Caco-2 (cell line): Measurements from ENCODE around the gene PRCP. TPM values are rescaled to one million over a fixed set of nuclear protein-coding genes. Genes with fewer than 3 reads are reported as not detected.

ENCODE experiments used
- BruUV-seq: library from RNA; stranded (reverse); fragments of 400-500 nt; replicated peaks from 2 replicates; lab custom pipeline; 2021; lab: Mats Ljungman, UMichigan
- CTCF ChIA-PET: fragments of 300-600 bp; sonication (Branson Sonifier 250); formaldehyde crosslinking; loops from one replicate; lab custom pipeline; 2022; ENCODE audit warnings: antibody characterized with exemption; lab: Charles Lee
- POLR2A ChIA-PET: fragments of 300-600 bp; sonication (Branson Sonifier 250); formaldehyde crosslinking; loops from one replicate; lab custom pipeline; 2022; ENCODE audit warnings: antibody characterized with exemption; lab: Charles Lee
- DNase-seq, 2 experiments: peaks; one replicate each; pipeline versions ENCODE4 v3.0.0 to v3.0.0-alpha.2; 2020 to 2022
- H3K27me3 ChIP-seq: replicated peaks from 2 replicates; pipeline ENCODE4 v1.6.0; 2011; ENCODE audit warnings: low read length; ENCODE audit not compliant: control insufficient read depth, insufficient read depth
- H3K36me3 ChIP-seq: 2 replicates; pipeline ENCODE4 v1.5.1; 2011; ENCODE audit warnings: low read length; ENCODE audit not compliant: control insufficient read depth, insufficient read depth
- H3K4me1 ChIP-seq: fragments of 250-450 bp; sonication (Bioruptor Pico); 2 replicates; pipeline ENCODE4 v1.5.1; 2020; ENCODE audit warnings: mild to moderate bottlenecking
- H3K4me3 ChIP-seq: 2 replicates; pipeline ENCODE4 v1.5.1; 2011; ENCODE audit warnings: low read depth, mild to moderate bottlenecking, control low read depth, low read length
- H3K9me3 ChIP-seq: fragments of 250-450 bp; sonication (Bioruptor Pico); 2 replicates; pipeline ENCODE4 v1.5.1; 2020; ENCODE audit warnings: mild to moderate bottlenecking, moderate library complexity
- H3K27ac Mint-ChIP-seq: one replicate; pipeline ENCODE4 v1.8.0; 2022; ENCODE audit warnings: mixed read lengths; ENCODE audit not compliant: unreplicated experiment
- H3K27me3 Mint-ChIP-seq: one replicate; pipeline ENCODE4 v1.8.0; 2022; ENCODE audit warnings: mixed read lengths; ENCODE audit not compliant: insufficient read depth, unreplicated experiment
- H3K36me3 Mint-ChIP-seq: one replicate; pipeline ENCODE4 v1.8.0; 2022; ENCODE audit warnings: mild to moderate bottlenecking, mixed read lengths; ENCODE audit not compliant: insufficient read depth, unreplicated experiment
- H3K4me1 Mint-ChIP-seq: one replicate; pipeline ENCODE4 v1.8.0; 2022; ENCODE audit warnings: low read depth, mixed read lengths; ENCODE audit not compliant: unreplicated experiment
- H3K4me3 Mint-ChIP-seq: one replicate; pipeline ENCODE4 v1.8.0; 2022; ENCODE audit warnings: mild to moderate bottlenecking, moderate library complexity, mixed read lengths; ENCODE audit not compliant: unreplicated experiment
- H3K9me3 Mint-ChIP-seq: one replicate; pipeline ENCODE4 v1.8.0; 2022; ENCODE audit warnings: mixed read lengths; ENCODE audit not compliant: unreplicated experiment
- intact Hi-C: fragments of 100-400 bp; cut with micrococcal nuclease; formaldehyde crosslinking; loops from one replicate; pipeline ENCODE4 v1.10.0; 2022; ENCODE audit not compliant: unreplicated experiment
- total RNA-seq: library from RNA; stranded (reverse); gene quantifications from 2 replicates; pipeline ENCODE4 v1.2.3, GENCODE V29; 2022
- TF ChIP-seq, protein P1 (sequence below), 2 experiments: fragments of 200-600 bp in 1 of 2; IDR thresholded peaks; 1 replicate in 1 of 2; 2 replicates in 1 of 2; pipeline versions ENCODE4 v1.5.1 to v1.8.0; 2011 to 2022; ENCODE audit warnings: antibody characterized with exemption in 1 of 2, control low read depth in 1 of 2, inconsistent platforms in 1 of 2, low read depth in 1 of 2, low read length in 1 of 2, mild to moderate bottlenecking in 1 of 2, moderate library complexity in 1 of 2; ENCODE audit not compliant: insufficient read depth in 1 of 2, severe bottlenecking in 1 of 2, unreplicated experiment in 1 of 2

The PRCP gene
- total RNA-seq, 1 experiment from 2014 or later: 107 TPM

DNA sequence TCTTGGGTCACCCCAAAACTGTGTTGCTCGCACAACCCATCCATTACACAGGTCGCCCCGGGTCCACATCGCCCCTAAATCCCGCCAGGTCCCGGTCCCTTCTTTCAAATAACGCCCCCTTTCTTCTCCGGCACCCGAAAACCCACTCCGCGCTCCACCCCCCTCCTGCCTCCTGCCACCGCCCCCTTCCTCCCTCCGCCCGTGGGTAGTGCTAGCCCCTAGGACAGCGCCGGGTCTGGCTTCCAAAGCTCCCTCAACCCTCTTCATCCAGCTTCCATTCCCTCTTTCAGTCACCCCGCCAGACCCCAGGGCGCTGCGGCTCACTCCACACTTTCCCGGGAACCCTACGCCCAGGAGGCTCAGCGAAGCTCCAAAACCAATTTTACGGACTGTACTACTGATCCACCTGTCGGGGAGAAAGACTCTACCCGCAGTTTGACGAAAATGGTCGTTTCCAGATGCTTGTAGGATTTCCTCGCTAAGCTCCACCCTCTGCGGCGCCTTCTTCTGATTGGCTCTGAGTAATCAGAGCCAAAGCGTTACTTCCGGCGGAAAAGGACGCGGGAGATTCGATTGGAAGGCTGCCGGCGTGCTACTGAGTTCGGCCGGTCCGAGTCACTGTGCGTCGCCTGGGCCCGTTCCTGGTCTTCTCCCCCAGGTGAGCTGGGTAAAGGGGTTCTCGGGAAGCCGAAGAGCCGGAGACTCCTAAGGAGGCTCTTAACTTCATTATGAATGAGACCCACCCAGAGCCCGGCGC, 1.1 kb upstream of the PRCP start, which contains the start of gene DDIAS:
Gene DDIAS (plus strand): TSS at position 572 of the 757 bp plus-strand sequence. CDS start 13,003 bp downstream, outside the sequence.
- Mint-ChIP-seq H3K4me1 (peaks cover 34% of the 10 kb centered on the region), H3K27ac (peak within 1 kb of the TSS; percentile 95), H3K36me3 (peaks cover 23% of the 10 kb centered on the region), H3K9me3 (no peaks in the 10 kb centered on the region), H3K4me3 (peak within 1 kb of the TSS; percentile 93), H3K27me3 (no peaks in the 10 kb centered on the region)
- no TSS peak for BruUV-seq
- CTCF ChIA-PET: interaction anchor here (0.5 to 3.6 kb wide), 16 partner anchors 26 to 385 kb away, joined by 3 to 68 read pairs (median 8); partner anchors contain the start of genes CCDC90B, PCF11 and RAB30
- DNase-seq: peak; percentile 98 to 99
- intact Hi-C loops: loop anchor here (1.0 to 2.0 kb wide), 4 partner anchors 170 to 823 kb away; partner anchors contain the start of genes ANKRD42 and RAB30
- peaks cover 4% of the 10 kb centered on the region; the same call in 1 of the 2 replicates for H3K4me1 ChIP-seq
- peak within 1 kb of the TSS; percentile 63 for H3K4me3 ChIP-seq
- H3K9me3 ChIP-seq: no peaks in the 10 kb centered on the region
- H3K27me3 ChIP-seq: no peaks in the 10 kb centered on the region
- TF ChIP-seq, protein P1, sequence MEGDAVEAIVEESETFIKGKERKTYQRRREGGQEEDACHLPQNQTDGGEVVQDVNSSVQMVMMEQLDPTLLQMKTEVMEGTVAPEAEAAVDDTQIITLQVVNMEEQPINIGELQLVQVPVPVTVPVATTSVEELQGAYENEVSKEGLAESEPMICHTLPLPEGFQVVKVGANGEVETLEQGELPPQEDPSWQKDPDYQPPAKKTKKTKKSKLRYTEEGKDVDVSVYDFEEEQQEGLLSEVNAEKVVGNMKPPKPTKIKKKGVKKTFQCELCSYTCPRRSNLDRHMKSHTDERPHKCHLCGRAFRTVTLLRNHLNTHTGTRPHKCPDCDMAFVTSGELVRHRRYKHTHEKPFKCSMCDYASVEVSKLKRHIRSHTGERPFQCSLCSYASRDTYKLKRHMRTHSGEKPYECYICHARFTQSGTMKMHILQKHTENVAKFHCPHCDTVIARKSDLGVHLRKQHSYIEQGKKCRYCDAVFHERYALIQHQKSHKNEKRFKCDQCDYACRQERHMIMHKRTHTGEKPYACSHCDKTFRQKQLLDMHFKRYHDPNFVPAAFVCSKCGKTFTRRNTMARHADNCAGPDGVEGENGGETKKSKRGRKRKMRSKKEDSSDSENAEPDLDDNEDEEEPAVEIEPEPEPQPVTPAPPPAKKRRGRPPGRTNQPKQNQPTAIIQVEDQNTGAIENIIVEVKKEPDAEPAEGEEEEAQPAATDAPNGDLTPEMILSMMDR (IDR thresholded peaks at IDR 0.05; ENCODE audit: insufficient read depth in 1 of 2, low read depth in 1 of 2, low read length in 1 of 2, severe bottlenecking in 1 of 2, unreplicated experiment in 1 of 2): no peak
- H3K36me3 ChIP-seq: no peaks in the 10 kb centered on the region
- POLR2A ChIA-PET: interaction anchor here (0.5 to 2.5 kb wide), 18 partner anchors 9 to 385 kb away, joined by 3 to 34 read pairs (median 5); partner anchors contain the start of genes ANKRD42, CCDC90B, PCF11 and RAB30

DNA sequence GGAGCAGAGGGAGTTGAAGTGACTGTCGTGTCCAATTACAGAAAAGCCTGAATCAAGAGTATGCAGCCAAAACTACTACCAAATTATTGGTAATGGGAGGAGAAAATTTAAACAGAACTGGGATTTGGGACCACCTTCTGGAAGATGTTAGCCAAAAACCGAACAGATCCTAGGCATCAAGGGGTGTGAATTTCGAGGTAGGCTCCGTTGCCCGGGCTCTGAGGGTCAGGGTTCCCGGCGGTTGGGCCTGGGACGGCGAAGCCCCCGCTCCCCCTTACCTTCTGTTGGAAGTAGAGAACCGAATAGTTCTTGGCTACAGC, 313 bp downstream of the PRCP start:
- H3K27me3 ChIP-seq: no peaks in the 10 kb centered on the region
- POLR2A ChIA-PET: interaction anchor here (0.5 to 2.5 kb wide), 10 partner anchors 10 to 386 kb away, joined by 3 to 34 read pairs (median 4); partner anchors contain the start of genes ANKRD42, CCDC90B, FAM181B and PCF11
- no TSS peak for BruUV-seq
- CTCF ChIA-PET: interaction anchor here (0.7 to 3.6 kb wide), 8 partner anchors 10 to 257 kb away, joined by 4 to 68 read pairs (median 9); partner anchors contain the start of genes PCF11 and RAB30
- Mint-ChIP-seq H3K27ac (peak overlapping the region; percentile 95), H3K27me3 (no peaks in the 10 kb centered on the region), H3K36me3 (peaks cover 23% of the 10 kb centered on the region), H3K4me3 (peak overlapping the region; percentile 93), H3K4me1 (peaks cover 44% of the 10 kb centered on the region), H3K9me3 (no peaks in the 10 kb centered on the region)
- peak overlapping the region; percentile 63 for H3K4me3 ChIP-seq
- no peak for DNase-seq
- no peaks in the 10 kb centered on the region for H3K36me3 ChIP-seq
- H3K4me1 ChIP-seq: peaks cover 4% of the 10 kb centered on the region; the same call in 1 of the 2 replicates
- H3K9me3 ChIP-seq: no peaks in the 10 kb centered on the region
- TF ChIP-seq, protein P1 (IDR thresholded peaks at IDR 0.05; ENCODE audit: insufficient read depth in 1 of 2, low read depth in 1 of 2, low read length in 1 of 2, severe bottlenecking in 1 of 2, unreplicated experiment in 1 of 2): no peak
- intact Hi-C loops: loop anchor here (1.0 to 2.0 kb wide), 4 partner anchors 33 to 825 kb away; partner anchors contain the start of genes CCDC90B and FAM181B

DNA sequence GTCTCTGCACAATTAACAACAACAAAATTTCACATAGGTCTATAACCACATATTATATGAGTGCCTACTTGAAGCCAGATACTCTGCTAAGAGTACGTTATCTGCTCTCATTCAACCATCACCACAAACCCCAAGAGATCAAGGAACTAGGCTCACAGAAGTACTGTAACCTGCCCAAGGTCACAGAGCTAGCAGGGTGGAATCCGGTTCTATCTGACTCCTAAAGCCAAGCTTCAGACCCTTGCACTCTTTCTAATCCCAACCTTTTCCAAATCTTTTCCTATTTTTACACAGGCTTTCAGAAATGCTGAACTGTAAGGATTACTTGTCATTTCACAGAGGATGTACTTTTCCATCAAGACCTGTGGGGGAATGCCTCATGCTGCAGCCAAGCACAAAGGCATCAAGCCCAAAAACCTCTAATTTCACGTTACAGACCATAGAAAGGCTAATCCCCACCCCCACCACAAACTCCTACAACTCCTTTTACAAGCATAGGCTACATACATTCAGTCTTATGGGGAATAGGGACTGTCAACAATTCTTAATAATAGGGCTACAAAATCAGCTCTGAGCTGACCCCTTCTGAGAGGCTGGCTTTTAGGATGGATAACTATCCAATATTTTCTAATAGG, 927 bp downstream of the PRCP start:
- Mint-ChIP-seq H3K36me3 (peaks cover 23% of the 10 kb centered on the region), H3K27me3 (no peaks in the 10 kb centered on the region), H3K4me3 (peak overlapping the region; percentile 93), H3K9me3 (no peaks in the 10 kb centered on the region), H3K4me1 (peaks cover 44% of the 10 kb centered on the region), H3K27ac (peak overlapping the region; percentile 95)
- Histone ChIP-seq H3K9me3 (no peaks in the 10 kb centered on the region), H3K4me1 (peaks cover 4% of the 10 kb centered on the region; the same call in 1 of the 2 replicates), H3K4me3 (peak overlapping the region; percentile 63), H3K36me3 (no peaks in the 10 kb centered on the region), H3K27me3 (no peaks in the 10 kb centered on the region)
- intact Hi-C loops: no loop called here
- DNase-seq: no peak
- POLR2A ChIA-PET: no interaction called here
- TF ChIP-seq, protein P1 (IDR thresholded peaks at IDR 0.05; ENCODE audit: insufficient read depth in 1 of 2, low read depth in 1 of 2, low read length in 1 of 2, severe bottlenecking in 1 of 2, unreplicated experiment in 1 of 2): no peak
- TSS peak; percentile 43 for BruUV-seq
- CTCF ChIA-PET: interaction anchor here (3.6 kb wide), 1 partner anchor 31 kb away, joined by 68 read pairs; no protein-coding TSS in a partner anchor
